HCT116 (cell line): ENCODE data around the gene KRT73. TPM values are rescaled to one million over a fixed set of nuclear protein-coding genes. Genes with fewer than 3 reads are reported as not detected.

Source experiments
- ATAC-seq: fragments of 200-7000 bp; cut with Tn5 transposase; 2 replicates; pipeline ENCODE4 v1.9.1; 2020; ENCODE audit warnings: mild to moderate bottlenecking, moderate library complexity
- BruUV-seq: library from RNA; stranded (reverse); fragments of 400-500 nt; replicated peaks from 2 replicates; lab custom pipeline; 2021; lab: Mats Ljungman, UMichigan
- CTCF ChIA-PET: fragments of 300-600 bp; sonication (Branson Sonifier 250); formaldehyde crosslinking; loops from one replicate; lab custom pipeline; 2021; ENCODE audit warnings: antibody characterized with exemption; lab: Charles Lee
- POLR2A ChIA-PET: fragments of 300-600, 350-600 bp; sonication (Branson Sonifier 250); formaldehyde crosslinking; loops from one replicate; lab custom pipeline; 2021; ENCODE audit warnings: antibody characterized with exemption; lab: Charles Lee
- RAD21 ChIA-PET, 2 experiments: fragments of 300-600 bp; sonication (Branson Sonifier 250); formaldehyde crosslinking; loops; one replicate each; lab custom pipeline; 2023; ENCODE audit warnings: low total read pairs in 2 of 2; ENCODE audit not compliant: uncharacterized antibody in 2 of 2, unreplicated experiment in 2 of 2, low non-redundant PET in 1 of 2; lab: Charles Lee
- DNase-seq: peaks from one replicate; pipeline ENCODE4 v3.0.0-alpha.2; 2010; ENCODE audit warnings: low read depth, low spot score
- H2AFZ ChIP-seq: fragments of 200-600 bp; shearing (Covaris generic), sonication (generic); 2 replicates; pipeline ENCODE4 v1.6.1; 2017; ENCODE audit warnings: low read depth, mixed run types, mixed read lengths, antibody characterized with exemption, low read length; ENCODE audit not compliant: poor library complexity, severe bottlenecking
- H3K27ac ChIP-seq: 2 replicates; pipeline ENCODE4 v1.5.1; 2012; ENCODE audit warnings: low read depth, low read length
- H3K27me3 ChIP-seq: fragments of 200-600 bp; sonication (generic); 2 replicates; pipeline ENCODE4 v1.6.1; 2016; ENCODE audit warnings: mixed run types, low read length, mixed read lengths; ENCODE audit not compliant: insufficient read depth
- H3K36me3 ChIP-seq, 2 experiments: fragments of 200-500 bp in 1 of 2; fragments of 200-600 bp in 1 of 2; sonication (Bioruptor generic) in 1 of 2; sonication (generic) in 1 of 2; 2 replicates each; pipeline versions ENCODE4 v1.5.1 to v1.6.1; 2014 to 2016; ENCODE audit warnings: low read length in 2 of 2, inconsistent platforms in 1 of 2, mixed read lengths in 1 of 2, mixed run types in 1 of 2; ENCODE audit not compliant: insufficient read depth in 2 of 2, control insufficient read depth in 1 of 2
- H3K4me1 ChIP-seq, 2 experiments: fragments of 200-600 bp in 1 of 2; sonication (generic) in 1 of 2; 2 replicates each; pipeline versions ENCODE4 v1.5.1 to v1.6.1; 2012 to 2017; ENCODE audit warnings: low read length in 2 of 2, inconsistent platforms in 1 of 2, mild to moderate bottlenecking in 1 of 2, mixed read lengths in 1 of 2, mixed run types in 1 of 2, moderate library complexity in 1 of 2; ENCODE audit not compliant: insufficient read depth in 2 of 2, control insufficient read depth in 1 of 2
- H3K4me2 ChIP-seq: fragments of 200-600 bp; sonication (generic); 2 replicates; pipeline ENCODE4 v1.6.1; 2017; ENCODE audit warnings: mixed run types, low read length, mixed read lengths
- H3K4me3 ChIP-seq, 2 experiments: fragments of 200-600 bp in 1 of 2; sonication (generic) in 1 of 2; replicated peaks in 1 of 2; 2 replicates each; pipeline ENCODE4 v1.5.1; 2011 to 2016; ENCODE audit warnings: low read length in 2 of 2, control low read depth in 1 of 2, low read depth in 1 of 2, mild to moderate bottlenecking in 1 of 2, mixed read lengths in 1 of 2, mixed run types in 1 of 2
- H3K79me2 ChIP-seq: fragments of 200-600 bp; sonication (generic); 2 replicates; pipeline ENCODE4 v1.6.1; 2017; ENCODE audit warnings: mild to moderate bottlenecking, mixed run types, low read length, moderate library complexity, mixed read lengths; ENCODE audit not compliant: insufficient read depth
- H3K9ac ChIP-seq: fragments of 200-600 bp; sonication (generic); 2 replicates; pipeline ENCODE4 v1.6.1; 2016; ENCODE audit warnings: low read length, mixed read lengths
- H3K9me2 ChIP-seq: fragments of 200-600 bp; sonication (generic), shearing (Covaris generic); 2 replicates; pipeline ENCODE4 v1.6.1; 2017; ENCODE audit warnings: mixed run types, mild to moderate bottlenecking, moderate library complexity; ENCODE audit not compliant: insufficient read depth
- H3K9me3 ChIP-seq, 2 experiments: fragments of 200-500 bp in 1 of 2; fragments of 200-600 bp in 1 of 2; sonication (Bioruptor generic) in 1 of 2; sonication (generic) in 1 of 2; 2 replicates each; pipeline ENCODE4 v1.6.1; 2014 to 2017; ENCODE audit warnings: low read length in 2 of 2, mixed read lengths in 2 of 2, inconsistent platforms in 1 of 2, low read depth in 1 of 2, mild to moderate bottlenecking in 1 of 2, mixed run types in 1 of 2, moderate library complexity in 1 of 2; ENCODE audit not compliant: control insufficient read depth in 1 of 2, insufficient read depth in 1 of 2
- H4K20me1 ChIP-seq: fragments of 200-600 bp; sonication (generic), shearing (Covaris generic); 2 replicates; pipeline ENCODE4 v1.6.1; 2017; ENCODE audit warnings: mixed run types, mild to moderate bottlenecking, moderate library complexity; ENCODE audit not compliant: insufficient read depth
- ATF3 ChIP-seq: IDR thresholded peaks from 2 replicates; pipeline ENCODE4 v1.6.1; 2012
- CBX3 ChIP-seq: IDR thresholded peaks from 2 replicates; pipeline ENCODE4 v1.6.1; 2012; ENCODE audit warnings: low read depth
- CEBPB ChIP-seq: IDR thresholded peaks from 2 replicates; pipeline ENCODE4 v1.6.1; 2012; ENCODE audit warnings: low read depth
- CTCF ChIP-seq, 3 experiments: fragments of 200-600 bp in 1 of 3; sonication (generic) in 1 of 3; IDR thresholded peaks in 2 of 3; conservative IDR thresholded peaks in 1 of 3; 2 replicates each; pipeline ENCODE4 v1.5.1; 2012 to 2017; ENCODE audit warnings: low read depth in 2 of 3, low read length in 2 of 3, antibody characterized with exemption in 1 of 3, borderline replicate concordance in 1 of 3, control low read depth in 1 of 3, mild to moderate bottlenecking in 1 of 3, mixed read lengths in 1 of 3, mixed run types in 1 of 3, moderate library complexity in 1 of 3; ENCODE audit not compliant: insufficient read depth in 1 of 3
- EGR1 ChIP-seq: IDR thresholded peaks from 2 replicates; pipeline ENCODE4 v1.6.1; 2012; ENCODE audit warnings: low read depth
- EZH2 ChIP-seq: fragments of 200-600 bp; sonication (generic); IDR thresholded peaks from 2 replicates; pipeline ENCODE4 v1.6.1; 2017; ENCODE audit warnings: antibody characterized with exemption, mixed run types
- FOSL1 ChIP-seq: IDR thresholded peaks from 2 replicates; pipeline ENCODE4 v1.6.1; 2012; ENCODE audit warnings: low read depth
- JUND ChIP-seq: IDR thresholded peaks from 2 replicates; pipeline ENCODE4 v1.6.1; 2012
- POLR2A ChIP-seq: IDR thresholded peaks from 2 replicates; pipeline ENCODE4 v1.7.0; 2011; ENCODE audit warnings: borderline replicate concordance; ENCODE audit not compliant: insufficient read depth, insufficient read length; ENCODE audit errors: extremely low read depth
- POLR2AphosphoS5 ChIP-seq: IDR thresholded peaks from 2 replicates; pipeline ENCODE4 v1.6.1; 2011; ENCODE audit warnings: mild to moderate bottlenecking, low read depth, low read length, moderate library complexity
- RAD21 ChIP-seq: IDR thresholded peaks from 2 replicates; pipeline ENCODE4 v1.6.1; 2012; ENCODE audit warnings: low read depth, mild to moderate bottlenecking
- REST ChIP-seq: IDR thresholded peaks from 2 replicates; pipeline ENCODE4 v1.6.1; 2012; ENCODE audit warnings: low read depth
- SIN3A ChIP-seq: IDR thresholded peaks from 2 replicates; pipeline ENCODE4 v1.6.1; 2012; ENCODE audit warnings: low read depth
- SRF ChIP-seq: IDR thresholded peaks from 2 replicates; pipeline ENCODE4 v1.6.1; 2012; ENCODE audit warnings: low read depth
- TCF7L2 ChIP-seq: IDR thresholded peaks from 2 replicates; pipeline ENCODE4 v1.7.0; 2011; ENCODE audit warnings: borderline replicate concordance, inconsistent platforms; ENCODE audit not compliant: insufficient read depth, insufficient read length; ENCODE audit errors: extremely low read depth
- YY1 ChIP-seq: IDR thresholded peaks from 2 replicates; pipeline ENCODE4 v1.6.1; 2011; ENCODE audit warnings: low read length, low read depth, moderate library complexity, mild to moderate bottlenecking; ENCODE audit not compliant: insufficient replicate concordance; ENCODE audit errors: extremely low read depth
- ZBTB33 ChIP-seq: IDR thresholded peaks from 2 replicates; pipeline ENCODE4 v1.6.1; 2011; ENCODE audit warnings: mild to moderate bottlenecking, low read length, moderate library complexity; ENCODE audit not compliant: insufficient replicate concordance; ENCODE audit errors: extremely low read depth
- ZFX ChIP-seq: fragments of 450-650 bp; IDR thresholded peaks from 2 replicates; pipeline ENCODE4 v1.6.1; 2017
- intact Hi-C: fragments of 100-400 bp; cut with micrococcal nuclease; formaldehyde crosslinking; loops from 2 replicates; pipeline ENCODE4 v1.10.0; 2022
- total RNA-seq: library from RNA; stranded (reverse); gene quantifications from one replicate; pipeline ENCODE4 v1.2.1, GENCODE V29; 2021; ENCODE audit not compliant: unreplicated experiment

Gene KRT73
- total RNA-seq, 1 experiment from 2014 or later: not detected

- H3K4me2 ChIP-seq: no peak overlapping the region
- no peak overlapping the region for H2AFZ ChIP-seq
- H3K9me2 ChIP-seq: no peaks in the 10 kb centered on the region
- POLR2A ChIA-PET: no interaction called here
- DNase-seq: no peak
- no peak overlapping the region for H3K27ac ChIP-seq
- no peaks in the 10 kb centered on the region for H3K27me3 ChIP-seq
- H3K79me2 ChIP-seq: no peaks in the 10 kb centered on the region
- peaks cover 0 to 40% of the 10 kb centered on the region in 2 experiments; a peak in 3 of 4 replicates for H3K4me1 ChIP-seq
- no peaks in the 10 kb centered on the region for H3K9me3 ChIP-seq
- no peak overlapping the region for H3K4me3 ChIP-seq
- intact Hi-C loops: loop anchor here (5.0 kb wide), 2 partner anchors 189 to 424 kb away; no protein-coding TSS in a partner anchor
- no peak overlapping the region for H3K9ac ChIP-seq
- no peak for TF ChIP-seq JUND
- no peak for TF ChIP-seq TCF7L2
- TF ChIP-seq FOSL1: no peak
- no peak for TF ChIP-seq POLR2AphosphoS5
- no peak for TF ChIP-seq EZH2
- TF ChIP-seq ZFX: no peak
- TF ChIP-seq ATF3: no peak
- TF ChIP-seq ZBTB33: no peak
- no peak for TF ChIP-seq REST
- TF ChIP-seq CTCF (IDR thresholded peaks at IDR 0.05 in 2 of 3, conservative IDR thresholded peaks at IDR 0.05 in 1 of 3; ENCODE audit: borderline replicate concordance in 1 of 3, insufficient read depth in 1 of 3, low read depth in 2 of 3, low read length in 2 of 3): no peak
- no peak for TF ChIP-seq CEBPB
- TF ChIP-seq POLR2A: no peak
- TF ChIP-seq SRF: no peak
- TF ChIP-seq RAD21: no peak
- TF ChIP-seq YY1: no peak
- TF ChIP-seq EGR1: no peak
- no peak for TF ChIP-seq CBX3
- no peak for TF ChIP-seq SIN3A
- RAD21 ChIA-PET: interaction anchor here in 1 of 2 experiments (1.5 kb wide), 1 partner anchor 298 kb away, joined by 3 read pairs; no protein-coding TSS in a partner anchor
- no peak for ATAC-seq
- no TSS peak for BruUV-seq
- no peaks in the 10 kb centered on the region for H3K36me3 ChIP-seq
- CTCF ChIA-PET: interaction anchor here (2.5 to 4.6 kb wide), 4 partner anchors 185 to 299 kb away, joined by 16 to 29 read pairs (median 22); no protein-coding TSS in a partner anchor
- H4K20me1 ChIP-seq: no peaks in the 10 kb centered on the region
Observed at GRCh38 chr12:52581066-52581465, 37.3 kb downstream of the KRT73 start.
